ENCODE results near the gene KDM4C. TPM values are rescaled to one million over a fixed set of nuclear protein-coding genes. Genes with fewer than 3 reads are reported as not detected.

KDM4C gene
- polyA plus RNA-seq, 1 donor (not counting 4 experiments of a cell fraction or from before 2014, with no cell fraction given), result 17.2 TPM

- TF ChIP-seq CTCF (optimal IDR thresholded peaks at IDR 0.05 in 1 of 3, IDR thresholded peaks at IDR 0.05 in 1 of 3, conservative IDR thresholded peaks at IDR 0.05 in 1 of 3; ENCODE audit: extremely low read depth in 1 of 3, insufficient read depth in 2 of 3, low read length in 3 of 3), result no peak
- no peak for TF ChIP-seq EZH2 (IDR thresholded peaks at IDR 0.05; ENCODE audit: low read length)
- H3K4me3 ChIP-seq (ENCODE audit: control insufficient read depth in 2 of 3, extremely low read depth in 1 of 3, insufficient read depth in 2 of 3, low read depth in 1 of 3, low read length in 3 of 3), result no peak overlapping the region
- H3K4me1 ChIP-seq (ENCODE audit: control insufficient read depth, extremely low read depth, insufficient read depth, low read length), result peaks cover 10% of the 10 kb centered on the region
- DNase-seq (ENCODE audit: low read depth, low spot score) (no peak), FAIRE-seq (no peak)
- no peak overlapping the region for H3K9ac ChIP-seq (ENCODE audit: control insufficient read depth, extremely low read depth, insufficient read depth, low read length)
- H2AFZ ChIP-seq (ENCODE audit: control insufficient read depth, low read length), result no peak overlapping the region
- H4K20me1 ChIP-seq (ENCODE audit: control insufficient read depth, extremely low read depth, insufficient read depth, low read length), result no peaks in the 10 kb centered on the region
- H3K9me3 ChIP-seq (ENCODE audit: control insufficient read depth, low read depth, low read length), result no peaks in the 10 kb centered on the region
- dilution Hi-C loops (cut with MboI; ENCODE audit: extremely low pct_ligation_motif_present, low sequenced_read_pairs), result no loop called here
- no peaks in the 10 kb centered on the region for H3K36me3 ChIP-seq (ENCODE audit: control insufficient read depth in 2 of 2, extremely low read depth in 1 of 2, insufficient read depth in 2 of 2, low read length in 2 of 2)
- no peaks in the 10 kb centered on the region for H3K9me1 ChIP-seq (ENCODE audit: control insufficient read depth, extremely low read depth, insufficient read depth, low read length)
- H3K27me3 ChIP-seq (ENCODE audit: control insufficient read depth, extremely low read depth, insufficient read depth, low read length), result no peaks in the 10 kb centered on the region
- no peak overlapping the region for H3K27ac ChIP-seq (ENCODE audit: control insufficient read depth, insufficient read depth, low read length)
- no peaks in the 10 kb centered on the region for H3K79me2 ChIP-seq (ENCODE audit: control insufficient read depth, insufficient read depth, low read length)
- H3K4me2 ChIP-seq (ENCODE audit: control insufficient read depth, extremely low read depth, insufficient read depth, low read depth, low read length), result no peak overlapping the region
These were observed 140.1 kb downstream of the KDM4C start for GRCh38 chr9:6897898-6898302.

GRCh38 chr9:6899274-6899673 lies 141.5 kb downstream of the KDM4C start:
- TF ChIP-seq CTCF (optimal IDR thresholded peaks at IDR 0.05 in 1 of 3, IDR thresholded peaks at IDR 0.05 in 1 of 3, conservative IDR thresholded peaks at IDR 0.05 in 1 of 3; ENCODE audit: extremely low read depth in 1 of 3, insufficient read depth in 2 of 3, low read length in 3 of 3), result no peak
- no peak for TF ChIP-seq EZH2 (IDR thresholded peaks at IDR 0.05; ENCODE audit: low read length)
- H3K4me3 ChIP-seq (ENCODE audit: control insufficient read depth in 2 of 3, extremely low read depth in 1 of 3, insufficient read depth in 2 of 3, low read depth in 1 of 3, low read length in 3 of 3), result no peak overlapping the region
- H4K20me1 ChIP-seq (ENCODE audit: control insufficient read depth, extremely low read depth, insufficient read depth, low read length), result no peaks in the 10 kb centered on the region
- DNase-seq (ENCODE audit: low read depth, low spot score) (no peak), FAIRE-seq (no peak)
- no peak overlapping the region for H3K27ac ChIP-seq (ENCODE audit: control insufficient read depth, insufficient read depth, low read length)
- H3K4me2 ChIP-seq (ENCODE audit: control insufficient read depth, extremely low read depth, insufficient read depth, low read depth, low read length), result no peak overlapping the region
- H3K9me3 ChIP-seq (ENCODE audit: control insufficient read depth, low read depth, low read length), result no peaks in the 10 kb centered on the region
- H3K9ac ChIP-seq (ENCODE audit: control insufficient read depth, extremely low read depth, insufficient read depth, low read length), result no peak overlapping the region
- H3K79me2 ChIP-seq (ENCODE audit: control insufficient read depth, insufficient read depth, low read length), result no peaks in the 10 kb centered on the region
- peaks cover 0 to under 1% of the 10 kb centered on the region in 2 experiments for H3K36me3 ChIP-seq (ENCODE audit: control insufficient read depth in 2 of 2, extremely low read depth in 1 of 2, insufficient read depth in 2 of 2, low read length in 2 of 2)
- no peaks in the 10 kb centered on the region for H3K9me1 ChIP-seq (ENCODE audit: control insufficient read depth, extremely low read depth, insufficient read depth, low read length)
- dilution Hi-C loops (cut with MboI; ENCODE audit: extremely low pct_ligation_motif_present, low sequenced_read_pairs), result no loop called here
- peaks cover 12% of the 10 kb centered on the region for H3K4me1 ChIP-seq (ENCODE audit: control insufficient read depth, extremely low read depth, insufficient read depth, low read length)
- H2AFZ ChIP-seq (ENCODE audit: control insufficient read depth, low read length), result no peak overlapping the region
- H3K27me3 ChIP-seq (ENCODE audit: control insufficient read depth, extremely low read depth, insufficient read depth, low read length), result no peaks in the 10 kb centered on the region
